Astrocyte (in vitro differentiated cells and primary cell): ENCODE data around the gene PECR.

ENCODE experiments used
- CTCF ChIP-seq: IDR thresholded peaks from 2 replicates; pipeline ENCODE4 v1.5.1; 2011; ENCODE audit warnings: low read depth, mild to moderate bottlenecking, inconsistent platforms, low read length, moderate library complexity; ENCODE audit not compliant: insufficient read depth
- EZH2 ChIP-seq: IDR thresholded peaks from 2 replicates; pipeline ENCODE4 v1.6.1; 2012; ENCODE audit warnings: mild to moderate bottlenecking, low read length, inconsistent platforms; ENCODE audit not compliant: insufficient read depth

DNA sequence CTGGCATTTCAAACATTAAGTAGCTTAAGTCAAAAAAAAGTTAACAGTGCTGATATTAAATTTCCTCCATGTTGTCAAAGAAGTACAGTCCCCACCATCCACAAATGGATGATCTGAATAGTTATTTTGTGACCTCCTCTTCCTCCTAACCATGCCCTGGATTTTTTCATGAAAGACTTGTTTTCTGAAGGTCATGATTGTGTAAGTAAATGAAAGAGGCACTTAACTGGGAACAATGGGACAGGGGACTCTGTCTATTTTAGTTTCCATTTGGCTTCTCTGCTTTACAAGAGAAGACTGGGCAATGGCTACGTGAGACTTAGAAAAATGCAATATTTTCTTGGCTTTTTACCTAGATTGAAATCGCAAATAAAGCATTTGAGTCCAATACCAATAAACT, 32.2 kb downstream of the PECR start:
- TF ChIP-seq CTCF (no peak), EZH2 (no peak)
